Adrenal gland (tissue), 12 donors: ENCODE results near the gene ATAD1. TPM values are rescaled to one million over a fixed set of nuclear protein-coding genes. Genes with fewer than 3 reads are reported as not detected.

Experiments used
- DNase-seq, 7 donors: peaks; one replicate each; pipeline ENCODE4 v3.0.0-alpha.2; 2019 to 2020
- H3K27ac ChIP-seq, 5 donors: fragments of 200-600 bp; sonication (generic) in 4 of 5; 1 replicate in 3 of 5; 2 replicates in 2 of 5; pipeline versions ENCODE4 v1.5.1 to v1.8.0; 2016 to 2020; ENCODE audit warnings: mild to moderate bottlenecking in 1 of 5
- H3K27me3 ChIP-seq: fragments of 200-600 bp; 2 replicates; pipeline ENCODE4 v1.8.0; 2021
- H3K36me3 ChIP-seq, 2 donors: fragments of 200-600 bp; replicated peaks in 1 of 2; 1 replicate in 1 of 2; 2 replicates in 1 of 2; pipeline versions ENCODE4 v1.5.1 to v1.8.0; 2018 to 2022
- H3K4me1 ChIP-seq, 2 donors: fragments of 200-600 bp; replicated peaks in 1 of 2; 1 replicate in 1 of 2; 2 replicates in 1 of 2; pipeline versions ENCODE4 v1.5.1 to v1.8.0; 2018 to 2021
- H3K4me3 ChIP-seq, 4 donors: fragments of 200-600 bp; sonication (generic) in 3 of 4; one replicate each; pipeline ENCODE4 v1.5.1; 2016 to 2018
- H3K9me3 ChIP-seq, 3 donors: fragments of 200-600 bp; sonication (generic) in 1 of 3; replicated peaks in 1 of 3; 1 replicate in 2 of 3; 2 replicates in 1 of 3; pipeline versions ENCODE4 v1.5.1 to v1.8.0; 2016 to 2021
- POLR2A ChIP-seq, 2 donors: fragments of 450-650 bp; IDR thresholded peaks; one replicate each; pipeline ENCODE4 v1.6.1; 2017; ENCODE audit warnings: antibody characterized with exemption in 2 of 2, mild to moderate bottlenecking in 2 of 2, moderate library complexity in 1 of 2
- WGBS, 4 donors: extraction: QIAGEN DNeasy Blood & Tissue Kit in 2 of 4; methylation state at CpG; one replicate each; pipeline versions ENCODE4 v1.1.5 to v1.1.7; 2013 to 2017; 5-methylcytosine and 5-hydroxymethylcytosine counted together
- intact Hi-C, 2 donors: fragments of 100-400 bp; cut with DNase I; formaldehyde crosslinking; loops; one replicate each; pipeline versions ENCODE4 v1.14.1 to v1.15.0; 2022 to 2023
- polyA plus RNA-seq, 3 donors: library from polyadenylated mRNA; stranded (reverse); fragments of 200-250 nt in 2 of 3; fragments of 350-450 nt in 1 of 3; fragmentation: Illumina TruSeq in 1 of 3; extraction: RNeasy Lipid Tissue Mini Kit (QIAGEN cat#74804) in 1 of 3; gene quantifications; one replicate each; pipeline ENCODE4 v1.2.3, GENCODE V29; 2013 to 2014
- total RNA-seq, 9 donors: library from RNA; depleted of rRNA in 4 of 9; stranded (reverse); fragments of >200 nt in 4 of 9; fragments of 120-200 nt in 1 of 9; fragmentation: NEBNext Ultra II Directional in 1 of 9; extraction: Animal tissue kit (Norgen Biotek cat#: 25700) in 1 of 9; gene quantifications; one replicate each; pipeline versions ENCODE4 v1.1.0 to v1.2.4, GENCODE V29; 2013 to 2023
- TF ChIP-seq, protein P1 (sequence below), 6 experiments: fragments of 450-650 bp in 4 of 6; fragments of 200-600 bp in 2 of 6; sonication (generic) in 1 of 6; IDR thresholded peaks; 1 replicate in 5 of 6; 2 replicates in 1 of 6; pipeline versions ENCODE4 v1.5.1 to v1.8.0; 2016 to 2021; ENCODE audit warnings: antibody characterized with exemption in 6 of 6, mild to moderate bottlenecking in 2 of 6, moderate library complexity in 1 of 6
- donor health status: healthy with polysubstance abuse.
- donor health status: Bipolar disorder and iron deficiency.
- donor health status: DM: yes; HTN: yes; CAD: no.
- donor health status: DM: no; HTN: no; CAD: no.
- donor health status: DM: no; HTN: no; CAD: no.
- donor health status: DM: yes; HTN: yes; CAD: no.

ATAD1 gene
- total and polyA plus RNA-seq, 12 donors: 8.5 to 119 (median 50.4) TPM

DNA sequence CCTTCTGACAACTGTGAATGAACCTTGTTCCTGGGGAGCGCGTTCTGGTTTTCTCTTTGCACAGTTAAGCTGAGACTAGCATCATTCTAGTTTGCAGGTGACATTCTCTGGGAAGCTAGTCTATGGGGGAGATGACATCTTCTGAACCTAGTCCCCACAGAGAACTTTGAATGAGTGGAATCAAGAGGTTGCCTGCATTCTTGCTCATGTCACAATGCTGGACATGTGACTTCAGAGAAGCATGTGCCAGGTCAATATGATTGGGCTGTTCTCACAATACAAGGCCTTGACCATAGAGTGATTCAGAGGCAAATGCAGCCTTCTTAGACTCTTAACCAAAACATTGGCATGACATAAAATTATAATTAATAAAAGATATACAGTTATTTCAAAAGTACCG, 23.2 kb upstream of the ATAD1 start:
- no peak overlapping the region for H3K4me3 ChIP-seq
- no peaks in the 10 kb centered on the region for H3K27me3 ChIP-seq
- no peaks in the 10 kb centered on the region for H3K4me1 ChIP-seq
- peak in 3 of 7 donors; percentile 32 to 64 (median 61) for DNase-seq
- H3K36me3 ChIP-seq: no peaks in the 10 kb centered on the region
- TF ChIP-seq POLR2A (IDR thresholded peaks at IDR 0.05): no peak
- TF ChIP-seq, protein P1, sequence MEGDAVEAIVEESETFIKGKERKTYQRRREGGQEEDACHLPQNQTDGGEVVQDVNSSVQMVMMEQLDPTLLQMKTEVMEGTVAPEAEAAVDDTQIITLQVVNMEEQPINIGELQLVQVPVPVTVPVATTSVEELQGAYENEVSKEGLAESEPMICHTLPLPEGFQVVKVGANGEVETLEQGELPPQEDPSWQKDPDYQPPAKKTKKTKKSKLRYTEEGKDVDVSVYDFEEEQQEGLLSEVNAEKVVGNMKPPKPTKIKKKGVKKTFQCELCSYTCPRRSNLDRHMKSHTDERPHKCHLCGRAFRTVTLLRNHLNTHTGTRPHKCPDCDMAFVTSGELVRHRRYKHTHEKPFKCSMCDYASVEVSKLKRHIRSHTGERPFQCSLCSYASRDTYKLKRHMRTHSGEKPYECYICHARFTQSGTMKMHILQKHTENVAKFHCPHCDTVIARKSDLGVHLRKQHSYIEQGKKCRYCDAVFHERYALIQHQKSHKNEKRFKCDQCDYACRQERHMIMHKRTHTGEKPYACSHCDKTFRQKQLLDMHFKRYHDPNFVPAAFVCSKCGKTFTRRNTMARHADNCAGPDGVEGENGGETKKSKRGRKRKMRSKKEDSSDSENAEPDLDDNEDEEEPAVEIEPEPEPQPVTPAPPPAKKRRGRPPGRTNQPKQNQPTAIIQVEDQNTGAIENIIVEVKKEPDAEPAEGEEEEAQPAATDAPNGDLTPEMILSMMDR (IDR thresholded peaks at IDR 0.05): no peak
- H3K9me3 ChIP-seq: no peaks in the 10 kb centered on the region
- intact Hi-C loops: loop anchor here in 1 of 2 donors (10.0 kb wide), 1 partner anchor 564 kb away; no protein-coding TSS in a partner anchor
- H3K27ac ChIP-seq: no peak overlapping the region
- WGBS, 4 donors: 77 to 84% (median 82%) methylated on average over 3 of the region's 3 CpGs

DNA sequence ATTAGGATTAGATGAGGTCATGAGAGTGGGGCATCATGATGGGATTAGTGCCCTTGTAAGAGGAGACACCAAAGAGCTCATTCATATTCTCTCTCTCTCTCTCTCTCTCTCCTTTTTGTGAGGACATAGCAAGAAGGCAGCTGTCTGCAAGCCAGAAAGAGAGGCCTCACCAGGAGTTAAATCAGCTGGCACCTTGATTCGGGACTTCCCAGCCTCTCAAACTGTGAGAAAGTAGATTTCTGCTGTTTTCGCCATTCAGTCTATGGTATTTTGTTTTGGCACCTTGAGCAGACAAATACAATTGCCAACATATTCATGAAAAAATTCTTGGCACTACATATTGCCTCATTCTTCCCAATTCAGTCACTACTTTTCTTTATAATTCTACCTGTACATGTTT, 20.6 kb upstream of the ATAD1 start:
- no peak for DNase-seq
- Histone ChIP-seq H3K9me3 (no peaks in the 10 kb centered on the region), H3K36me3 (no peaks in the 10 kb centered on the region), H3K4me3 (no peak overlapping the region), H3K27ac (no peak overlapping the region), H3K4me1 (no peaks in the 10 kb centered on the region), H3K27me3 (no peaks in the 10 kb centered on the region)
- no peak for TF ChIP-seq POLR2A (IDR thresholded peaks at IDR 0.05)
- TF ChIP-seq, protein P1 (IDR thresholded peaks at IDR 0.05): no peak
- 79 to 89% (median 87%) methylated on average over 2 of the region's 2 CpGs for WGBS, 4 donors
- intact Hi-C loops: no loop called here

DNA sequence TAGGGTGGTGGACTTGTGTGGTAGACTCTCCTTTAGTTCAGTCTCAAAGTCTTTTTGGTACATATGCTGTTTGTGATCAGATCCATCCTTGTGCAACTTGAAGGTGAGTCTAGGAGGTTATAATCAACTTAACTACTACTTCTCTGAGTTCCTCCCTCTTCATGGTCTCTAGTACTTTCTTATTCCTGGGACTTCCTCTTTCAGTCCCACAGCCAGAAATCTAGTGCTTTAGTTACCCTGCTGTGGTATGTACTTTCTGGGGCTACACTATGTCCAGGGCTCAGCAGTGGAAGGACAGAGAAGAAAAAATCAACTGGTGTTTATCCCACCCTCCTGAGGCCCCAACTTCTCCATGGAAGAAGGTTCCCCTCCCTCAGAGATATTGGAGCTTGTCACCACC, 19.4 kb upstream of the ATAD1 start:
- intact Hi-C loops: no loop called here
- Histone ChIP-seq H3K9me3 (no peaks in the 10 kb centered on the region), H3K4me3 (no peak overlapping the region), H3K27me3 (no peaks in the 10 kb centered on the region), H3K4me1 (no peaks in the 10 kb centered on the region), H3K36me3 (no peaks in the 10 kb centered on the region), H3K27ac (no peak overlapping the region)
- TF ChIP-seq, protein P1 (IDR thresholded peaks at IDR 0.05): no peak
- no peak for TF ChIP-seq POLR2A (IDR thresholded peaks at IDR 0.05)
- no peak for DNase-seq

DNA sequence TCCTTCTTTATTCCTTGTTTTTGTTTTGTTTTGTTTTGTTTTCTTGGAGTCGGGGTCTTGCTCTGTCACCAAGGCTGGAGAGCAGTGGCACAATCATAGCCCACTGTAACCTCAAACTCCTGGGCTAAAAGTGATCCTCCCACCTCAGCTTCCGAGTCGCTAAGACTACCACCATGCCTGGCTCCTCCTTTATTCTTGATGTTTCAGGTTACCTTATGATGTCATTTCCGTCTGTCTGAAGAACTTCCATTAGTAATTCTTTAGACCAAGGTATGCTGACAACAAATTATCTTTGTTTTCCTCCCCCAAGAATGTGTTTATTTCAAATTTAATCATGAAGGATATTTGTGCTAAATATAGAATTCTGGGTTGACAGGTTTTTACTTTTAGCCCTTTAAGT, 18.1 kb upstream of the ATAD1 start:
- Histone ChIP-seq H3K27me3 (no peaks in the 10 kb centered on the region), H3K27ac (no peak overlapping the region), H3K4me3 (no peak overlapping the region), H3K36me3 (no peaks in the 10 kb centered on the region), H3K4me1 (no peaks in the 10 kb centered on the region), H3K9me3 (no peaks in the 10 kb centered on the region)
- intact Hi-C loops: no loop called here
- DNase-seq: no peak
- TF ChIP-seq, protein P1 (IDR thresholded peaks at IDR 0.05): no peak
- 85 to 99% (median 91%) methylated on average over 4 of the region's 4 CpGs for WGBS, 4 donors
